Measurements from ENCODE around the gene EMID1.

The EMID1 gene

DNA sequence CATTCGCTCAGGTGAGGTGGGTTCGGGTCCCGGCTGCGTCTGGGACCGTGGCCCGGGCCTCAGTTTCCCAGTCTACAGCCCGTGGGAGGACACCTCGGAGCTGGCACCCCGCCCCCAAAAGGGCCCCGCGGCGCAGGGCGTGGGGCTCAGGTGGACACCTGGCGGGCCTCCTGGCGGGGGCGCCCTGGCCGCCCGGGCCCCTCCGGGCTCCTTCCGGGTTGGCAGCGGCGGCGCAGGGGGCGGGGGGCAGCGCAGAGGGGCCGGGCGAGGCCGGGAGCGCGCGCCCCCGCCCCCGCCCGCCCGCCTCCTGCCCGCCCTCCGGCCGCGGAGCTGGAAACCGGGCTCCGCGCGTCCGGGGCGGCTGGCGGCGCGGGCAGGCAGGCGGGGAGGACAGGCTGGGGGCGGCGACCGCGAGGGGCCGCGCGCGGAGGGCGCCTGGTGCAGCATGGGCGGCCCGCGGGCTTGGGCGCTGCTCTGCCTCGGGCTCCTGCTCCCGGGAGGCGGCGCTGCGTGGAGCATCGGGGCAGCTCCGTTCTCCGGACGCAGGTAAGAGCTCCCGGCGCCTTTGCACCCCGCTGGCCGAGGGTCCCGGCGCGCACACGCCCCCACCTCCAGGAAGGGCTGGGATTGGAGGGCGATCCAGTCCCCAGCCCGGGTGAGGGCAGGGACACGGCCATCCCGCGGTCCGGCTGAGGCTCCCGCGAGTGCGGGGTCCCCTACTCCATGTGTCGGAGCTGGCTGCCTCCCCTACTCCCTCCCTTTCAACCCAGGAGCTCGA lies at the start of gene EMID1:
EMID1 (plus strand) TSS at position 303 of the 778 bp plus-strand sequence; CDS start at position 446, 143 bp downstream.
- DNase-seq (ENCODE audit: low read depth) = peak; percentile 23

DNA sequence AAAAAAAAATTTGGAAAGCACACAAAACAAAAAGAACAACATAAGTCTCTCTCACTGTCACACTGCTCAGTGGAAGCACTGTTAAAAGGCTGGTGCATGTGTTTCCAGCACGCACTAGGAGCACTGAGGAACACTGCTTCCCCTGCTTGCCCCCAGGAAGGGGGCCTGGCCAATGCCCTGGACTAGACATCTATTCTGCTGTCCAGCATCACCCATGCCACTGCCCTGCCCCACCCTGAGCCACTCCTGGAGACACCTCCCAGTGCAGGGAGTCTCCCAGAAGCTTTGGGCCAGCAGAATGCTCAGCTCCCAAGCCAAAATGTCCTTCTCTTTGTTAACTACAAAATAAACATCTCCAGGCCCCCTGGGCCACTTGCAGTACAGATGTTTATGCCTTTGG lies 49.7 kb upstream of the EMID1 start:
- no peak for DNase-seq (ENCODE audit: low read depth)

DNA sequence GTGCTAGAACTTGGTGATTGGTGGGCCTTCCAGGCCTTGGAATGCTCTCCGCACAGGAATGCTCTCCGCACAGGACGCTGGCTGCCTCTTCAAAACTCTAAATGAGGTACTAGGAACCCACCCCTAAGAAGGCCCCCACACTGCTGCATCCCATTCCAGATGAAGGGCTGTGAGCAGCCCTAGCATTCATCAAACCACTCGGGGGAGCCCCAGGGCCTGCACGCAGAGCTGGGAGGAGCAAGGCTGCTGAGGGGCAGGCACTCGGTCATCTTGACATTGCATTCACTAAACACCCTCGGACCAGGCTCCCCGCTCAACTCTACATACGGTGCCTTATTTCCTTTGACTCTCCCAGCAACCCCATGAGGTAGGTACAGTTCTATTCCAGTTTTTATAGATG lies 49.2 kb upstream of the EMID1 start:
- DNase-seq (ENCODE audit: low read depth) = peak; percentile 26

- DNase-seq (ENCODE audit: low read depth) = no peak
Observed at GRCh38 chr22:29157759-29158535, 47.7 kb upstream of the EMID1 start.

DNA sequence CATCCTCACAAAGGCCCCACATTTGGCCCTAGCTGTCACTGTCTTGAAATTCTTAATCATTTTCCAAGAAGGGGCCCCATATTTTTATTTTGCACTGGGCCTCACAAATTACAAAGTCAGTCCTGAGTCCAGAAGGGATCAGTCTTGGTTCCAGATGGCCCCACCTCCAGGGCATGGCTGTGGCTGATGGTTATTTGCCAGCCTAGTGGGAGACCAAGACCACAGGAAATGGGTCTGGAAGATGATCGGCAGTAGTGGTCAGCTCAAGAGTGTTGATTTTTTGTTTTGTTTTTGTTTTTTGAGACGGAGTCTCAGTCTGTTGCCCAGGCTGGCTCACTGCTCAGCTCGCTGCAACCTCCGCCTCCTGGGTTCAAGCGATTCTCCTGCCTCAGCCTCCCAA lies 47.1 kb upstream of the EMID1 start:
- no peak for DNase-seq (ENCODE audit: low read depth)

- DNase-seq (ENCODE audit: low read depth) = no peak
Observed at GRCh38 chr22:29163808-29164207, 41.9 kb upstream of the EMID1 start.

GRCh38 chr22:29165321-29166060 lies 40.2 kb upstream of the EMID1 start:
- no peak for DNase-seq (ENCODE audit: low read depth)

DNA sequence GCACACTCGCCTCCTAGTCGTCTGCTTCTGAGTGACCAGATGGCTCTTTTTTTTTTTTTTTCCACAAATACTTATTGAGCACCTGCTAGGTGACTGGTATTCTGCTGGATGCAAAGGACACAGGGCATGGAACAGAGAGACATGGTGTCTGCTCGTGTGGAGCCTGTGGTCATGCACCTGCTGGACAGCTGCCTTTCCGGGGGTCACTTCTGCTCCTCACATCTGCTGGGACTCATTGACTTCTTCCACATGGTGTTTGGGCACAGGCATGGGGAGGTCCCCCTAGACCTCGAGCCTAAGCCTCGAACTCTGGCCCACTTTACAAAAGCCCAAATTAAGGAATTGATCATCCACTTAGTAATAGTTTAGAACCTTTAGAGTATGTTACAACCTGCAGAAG lies 39.5 kb upstream of the EMID1 start:
- DNase-seq (ENCODE audit: low read depth) = no peak

DNA sequence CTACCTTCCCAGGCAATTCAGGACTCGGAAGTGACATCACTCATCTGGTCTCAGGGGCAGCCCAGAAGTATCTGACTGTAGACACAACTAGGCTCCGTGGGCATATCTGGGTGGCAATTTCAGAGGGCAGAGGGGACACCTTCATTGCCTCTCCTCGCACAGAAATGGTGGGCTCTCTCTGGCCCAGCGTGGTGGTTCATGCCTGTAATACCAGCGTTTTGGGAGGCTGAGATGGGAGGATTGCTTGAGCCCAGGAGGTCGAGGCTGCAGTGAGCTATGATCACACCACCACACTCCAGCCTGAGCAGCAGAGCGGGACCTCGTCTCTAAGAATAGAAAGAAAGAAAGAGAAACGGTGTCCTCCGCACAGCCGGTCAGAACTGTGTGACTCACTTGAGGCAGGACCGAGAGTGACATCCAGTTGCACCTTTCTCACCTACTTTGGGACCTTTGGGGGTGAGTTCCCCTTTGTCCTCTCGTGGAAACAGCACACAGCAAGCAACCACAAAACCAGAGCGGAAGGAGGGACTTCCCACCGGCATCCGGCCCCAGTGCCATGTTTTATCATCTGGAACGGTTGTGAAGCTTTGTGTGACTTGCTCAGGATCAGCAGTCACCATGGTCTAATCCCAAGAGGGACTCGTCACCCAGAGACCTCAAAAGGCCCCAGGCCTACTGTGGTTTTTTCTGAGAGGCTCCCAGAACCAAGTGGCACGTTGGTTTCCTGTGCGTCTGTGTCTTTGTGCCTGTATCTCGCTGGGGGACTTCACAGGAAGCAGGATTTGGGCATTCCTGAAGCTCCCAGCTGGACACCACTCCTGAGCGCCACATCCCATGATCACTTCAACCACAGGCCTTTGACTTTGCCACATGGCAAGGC lies 38.4 kb upstream of the EMID1 start:
- DNase-seq (ENCODE audit: low read depth) = no peak

DNA sequence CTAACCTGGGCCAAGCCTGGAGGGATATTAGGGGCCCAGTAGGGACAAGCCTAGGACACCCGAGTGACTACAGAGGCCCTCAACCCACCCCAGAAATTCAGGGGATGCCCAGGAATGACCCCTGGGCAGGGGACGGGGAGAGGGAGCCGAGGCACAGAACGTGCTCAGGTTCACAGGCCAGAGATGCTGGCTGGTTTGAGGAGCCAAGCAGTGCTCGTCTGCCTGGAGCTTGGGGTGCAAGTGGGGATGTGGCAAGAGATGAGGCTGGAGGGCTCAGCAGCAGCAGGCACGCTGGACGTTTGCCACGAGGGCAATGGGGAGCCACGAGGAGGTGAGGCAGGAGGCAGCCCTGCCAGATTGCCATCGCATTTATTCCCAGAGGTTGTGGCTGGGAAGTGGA lies 34.0 kb upstream of the EMID1 start:
- no peak for DNase-seq (ENCODE audit: low read depth)

- DNase-seq (ENCODE audit: low read depth) = no peak
Observed at GRCh38 chr22:29172216-29172615, 33.5 kb upstream of the EMID1 start.

- DNase-seq (ENCODE audit: low read depth) = no peak
Observed at GRCh38 chr22:29175312-29175835, 30.3 kb upstream of the EMID1 start.

DNA sequence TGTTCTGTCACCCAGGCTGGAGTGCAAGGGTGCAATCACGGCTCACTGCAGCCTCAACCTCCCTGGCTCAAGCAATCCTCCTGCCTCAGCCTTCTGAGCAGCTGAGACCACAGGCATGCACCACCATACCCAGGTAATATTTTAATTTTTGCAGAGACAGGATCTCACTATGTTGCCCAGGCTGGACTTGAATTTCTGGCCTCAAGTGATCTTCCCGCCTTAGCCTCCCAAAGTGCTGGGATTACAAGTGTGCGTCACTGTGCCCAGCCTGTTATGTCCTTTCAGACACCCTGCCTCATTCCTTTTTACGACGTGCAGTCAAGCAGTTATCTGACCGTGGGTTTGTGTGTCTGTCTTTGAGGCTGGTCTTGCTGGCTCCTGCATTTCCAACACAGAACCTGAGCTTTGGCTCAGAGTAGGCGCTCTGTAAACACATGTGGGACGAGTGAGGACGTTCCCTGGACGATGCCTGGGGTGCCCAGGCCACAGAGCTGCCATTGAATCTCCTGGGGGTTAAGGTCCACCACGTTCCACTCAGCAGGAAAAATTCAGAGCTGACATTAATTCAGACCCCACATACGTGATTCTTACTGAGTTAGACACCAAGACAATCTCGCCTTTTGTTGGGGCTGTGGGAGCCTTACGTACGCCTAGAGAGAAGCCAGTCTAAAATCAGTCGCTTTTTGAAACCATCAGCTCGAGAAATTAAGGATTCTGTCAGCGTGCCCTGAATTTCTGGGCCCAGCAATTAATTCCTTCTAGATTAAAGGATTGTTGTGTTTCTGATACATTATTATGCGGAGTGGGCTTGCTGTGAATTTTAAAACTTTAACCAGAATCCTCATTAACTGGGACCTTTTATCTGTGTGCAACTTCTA lies 21.5 kb upstream of the EMID1 start:
- no peak for DNase-seq (ENCODE audit: low read depth)

GRCh38 chr22:29184849-29185490 lies 20.7 kb upstream of the EMID1 start:
- DNase-seq (ENCODE audit: low read depth) = no peak

- DNase-seq (ENCODE audit: low read depth) = no peak
Observed at GRCh38 chr22:29186302-29186701, 19.4 kb upstream of the EMID1 start.

DNA sequence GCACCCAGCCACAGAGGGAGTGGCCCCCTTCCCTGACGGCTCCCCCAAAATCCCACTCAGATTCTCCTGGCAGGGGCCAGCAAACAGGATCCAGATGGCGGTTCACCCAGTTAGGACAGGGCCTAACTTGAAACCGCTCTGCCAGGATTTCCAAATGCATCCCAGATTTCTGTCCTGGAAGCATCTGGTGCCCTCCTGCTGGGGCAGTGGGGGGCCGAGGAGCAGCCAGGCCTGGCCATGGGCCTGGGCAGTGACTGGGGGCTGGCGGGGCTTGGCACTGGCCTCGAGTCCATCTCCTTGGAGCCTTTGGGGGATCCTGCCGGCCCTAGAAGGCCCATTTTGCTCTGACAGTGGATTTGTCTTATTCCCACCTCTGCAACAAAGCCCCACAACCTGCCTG lies 17.9 kb upstream of the EMID1 start:
- DNase-seq (ENCODE audit: low read depth) = no peak

- no peak for DNase-seq (ENCODE audit: low read depth)
Observed at GRCh38 chr22:29190051-29190450, 15.6 kb upstream of the EMID1 start.

- DNase-seq (ENCODE audit: low read depth) = no peak
Observed at GRCh38 chr22:29190918-29191317, 14.8 kb upstream of the EMID1 start.

- DNase-seq (ENCODE audit: low read depth) = no peak
Observed at GRCh38 chr22:29193021-29193420, 12.7 kb upstream of the EMID1 start.

GRCh38 chr22:29194184-29194583 lies 11.5 kb upstream of the EMID1 start:
- DNase-seq (ENCODE audit: low read depth) = no peak

All from iris pigment epithelial cell (primary cell).